Measurements from ENCODE around the gene DTNBP1. TPM values are rescaled to one million over a fixed set of nuclear protein-coding genes. Genes with fewer than 3 reads are reported as not detected.

The DTNBP1 gene
- total RNA-seq, 1 experiment from 2014 or later = 12.8 TPM

DNA sequence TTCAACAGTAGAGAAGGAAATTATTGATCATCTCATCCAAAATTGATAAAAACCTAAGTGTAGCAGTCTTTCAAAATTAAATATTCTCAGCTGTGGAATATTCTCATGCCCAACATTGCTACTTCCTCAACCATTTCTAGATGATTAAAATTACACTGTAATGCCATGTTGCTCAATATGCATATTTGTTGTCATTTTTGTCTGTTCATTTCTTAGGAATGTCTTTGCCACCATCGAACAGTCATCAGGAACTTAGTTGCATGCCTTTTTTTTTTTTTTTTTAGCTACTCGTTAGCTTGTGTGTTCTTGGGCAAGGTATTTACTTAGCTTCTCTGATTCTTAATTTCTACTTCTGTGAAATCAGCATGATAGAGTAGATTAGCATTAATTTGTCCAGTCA lies 188.6 kb downstream of the DTNBP1 start:
- Mint-ChIP-seq H3K4me3 (ENCODE audit: low read depth, unreplicated experiment) (no peak overlapping the region), H3K36me3 (ENCODE audit: insufficient read depth, unreplicated experiment) (no peaks in the 10 kb centered on the region), H3K27me3 (ENCODE audit: unreplicated experiment) (no peaks in the 10 kb centered on the region), H3K27ac (ENCODE audit: unreplicated experiment) (no peak overlapping the region), H3K4me1 (ENCODE audit: low read depth, unreplicated experiment) (no peaks in the 10 kb centered on the region), H3K9me3 (ENCODE audit: low read depth, unreplicated experiment) (no peaks in the 10 kb centered on the region)
- TF ChIP-seq, protein P1, sequence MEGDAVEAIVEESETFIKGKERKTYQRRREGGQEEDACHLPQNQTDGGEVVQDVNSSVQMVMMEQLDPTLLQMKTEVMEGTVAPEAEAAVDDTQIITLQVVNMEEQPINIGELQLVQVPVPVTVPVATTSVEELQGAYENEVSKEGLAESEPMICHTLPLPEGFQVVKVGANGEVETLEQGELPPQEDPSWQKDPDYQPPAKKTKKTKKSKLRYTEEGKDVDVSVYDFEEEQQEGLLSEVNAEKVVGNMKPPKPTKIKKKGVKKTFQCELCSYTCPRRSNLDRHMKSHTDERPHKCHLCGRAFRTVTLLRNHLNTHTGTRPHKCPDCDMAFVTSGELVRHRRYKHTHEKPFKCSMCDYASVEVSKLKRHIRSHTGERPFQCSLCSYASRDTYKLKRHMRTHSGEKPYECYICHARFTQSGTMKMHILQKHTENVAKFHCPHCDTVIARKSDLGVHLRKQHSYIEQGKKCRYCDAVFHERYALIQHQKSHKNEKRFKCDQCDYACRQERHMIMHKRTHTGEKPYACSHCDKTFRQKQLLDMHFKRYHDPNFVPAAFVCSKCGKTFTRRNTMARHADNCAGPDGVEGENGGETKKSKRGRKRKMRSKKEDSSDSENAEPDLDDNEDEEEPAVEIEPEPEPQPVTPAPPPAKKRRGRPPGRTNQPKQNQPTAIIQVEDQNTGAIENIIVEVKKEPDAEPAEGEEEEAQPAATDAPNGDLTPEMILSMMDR (IDR thresholded peaks at IDR 0.05; ENCODE audit: unreplicated experiment) = no peak
- DNase-seq = no peak
- CTCF ChIA-PET = interaction anchor here (0.6 kb wide), 2 partner anchors 12 to 1180 kb away, joined by 3 to 4 read pairs; no protein-coding TSS in a partner anchor
- intact Hi-C loops (cut with micrococcal nuclease; ENCODE audit: unreplicated experiment) = no loop called here
- no TSS peak for BruUV-seq (replicated peaks)

DNA sequence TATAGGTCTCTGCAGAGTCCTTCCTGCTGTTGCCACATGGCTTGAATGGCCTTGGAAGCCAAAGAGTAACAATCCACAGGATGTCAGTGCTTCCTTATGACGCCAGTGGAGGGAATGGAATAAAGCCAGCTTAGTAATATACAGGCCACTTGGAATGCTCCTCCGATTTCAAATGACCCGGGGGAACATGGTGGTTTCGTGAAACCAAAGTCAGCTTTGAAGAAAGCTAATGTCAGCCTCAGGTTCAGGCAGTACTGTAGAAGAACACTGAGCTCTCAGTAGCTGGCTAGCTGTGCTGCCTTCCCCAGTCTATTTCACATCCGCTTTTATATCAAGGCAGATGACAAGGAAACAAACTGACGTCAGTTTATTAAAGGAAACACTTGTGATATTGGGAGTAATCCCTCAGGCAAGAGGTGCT lies 189.1 kb downstream of the DTNBP1 start:
- TF ChIP-seq, protein P1 (IDR thresholded peaks at IDR 0.05; ENCODE audit: unreplicated experiment) = no peak
- Mint-ChIP-seq H3K36me3 (ENCODE audit: insufficient read depth, unreplicated experiment) (peaks cover 1% of the 10 kb centered on the region), H3K27ac (ENCODE audit: unreplicated experiment) (no peak overlapping the region), H3K9me3 (ENCODE audit: low read depth, unreplicated experiment) (no peaks in the 10 kb centered on the region), H3K4me1 (ENCODE audit: low read depth, unreplicated experiment) (no peaks in the 10 kb centered on the region), H3K4me3 (ENCODE audit: low read depth, unreplicated experiment) (no peak overlapping the region), H3K27me3 (ENCODE audit: unreplicated experiment) (no peaks in the 10 kb centered on the region)
- intact Hi-C loops (cut with micrococcal nuclease; ENCODE audit: unreplicated experiment) = no loop called here
- DNase-seq = no peak
- BruUV-seq (replicated peaks) = no TSS peak
- CTCF ChIA-PET = interaction anchor here (0.6 kb wide), 1 partner anchor 13 kb away, joined by 3 read pairs; no protein-coding TSS in a partner anchor

GRCh38 chr6:15473174-15473573 lies 189.7 kb downstream of the DTNBP1 start:
- Mint-ChIP-seq H3K4me3 (ENCODE audit: low read depth, unreplicated experiment) (no peak overlapping the region), H3K4me1 (ENCODE audit: low read depth, unreplicated experiment) (no peaks in the 10 kb centered on the region), H3K27ac (ENCODE audit: unreplicated experiment) (no peak overlapping the region), H3K27me3 (ENCODE audit: unreplicated experiment) (no peaks in the 10 kb centered on the region), H3K36me3 (ENCODE audit: insufficient read depth, unreplicated experiment) (peaks cover 6% of the 10 kb centered on the region), H3K9me3 (ENCODE audit: low read depth, unreplicated experiment) (no peaks in the 10 kb centered on the region)
- TF ChIP-seq, protein P1 (IDR thresholded peaks at IDR 0.05; ENCODE audit: unreplicated experiment) = no peak
- intact Hi-C loops (cut with micrococcal nuclease; ENCODE audit: unreplicated experiment) = no loop called here
- CTCF ChIA-PET = no interaction called here
- DNase-seq = no peak
- BruUV-seq (replicated peaks) = no TSS peak
